ENCODE results near the gene DDX46.
"Not testable (repeated sequence)": the region's sequence is repeated elsewhere in the genome, so short reads cannot be mapped to it uniquely, and the experiment has no call there.

DDX46 gene

DNA sequence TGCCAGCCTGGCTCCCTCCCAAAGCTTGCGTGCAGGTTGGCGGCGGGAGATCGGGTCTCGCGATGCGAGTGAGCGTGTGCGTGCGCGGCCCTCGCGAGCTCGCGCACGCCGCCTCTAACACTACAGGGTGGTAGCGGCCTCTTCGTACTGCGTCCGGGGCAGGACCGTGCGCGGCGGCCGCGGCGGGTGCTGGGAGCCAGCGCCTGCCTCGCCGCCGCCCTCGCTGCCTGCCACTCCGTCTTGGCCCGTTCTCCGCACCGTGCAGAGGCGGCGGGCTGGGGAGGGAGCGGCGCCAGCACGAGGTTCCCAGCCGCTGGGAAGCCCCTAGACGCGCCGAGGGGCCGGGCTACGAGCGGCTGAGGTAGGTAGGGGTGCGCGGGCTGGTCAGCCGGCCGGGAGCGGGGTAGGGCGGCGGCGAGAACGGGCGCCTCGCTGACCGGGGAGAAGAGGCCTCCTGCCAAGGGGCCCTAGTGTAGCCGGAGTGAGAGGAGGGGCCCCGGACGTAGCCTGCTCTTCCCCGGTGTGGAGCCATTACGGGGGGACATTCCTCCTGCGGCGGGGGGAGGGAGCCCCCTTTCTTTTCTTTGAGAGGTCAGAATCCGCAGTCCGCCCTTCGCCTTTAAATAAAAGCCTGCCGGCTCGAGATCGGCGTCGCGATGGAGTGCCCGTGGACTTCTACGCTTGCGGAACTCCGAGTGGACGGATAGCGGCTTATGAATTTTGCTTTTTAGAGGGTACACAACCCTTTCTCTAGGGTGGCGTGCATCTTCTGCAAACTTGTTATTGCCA is 87.5 kb downstream of the DDX46 start, which contains the start of gene C5orf24:
Gene C5orf24, plus strand, starts transcription at position 117 of the 789 bp plus-strand sequence. CDS start 8,933 bp downstream, outside the sequence.
- DNase-seq = peak; percentile 91

- DNase-seq = no peak
These were observed 88.0 kb downstream of the DDX46 start for GRCh38 chr5:134846641-134846960.

- DNase-seq = not testable (repeated sequence)
These were observed 90.9 kb downstream of the DDX46 start for GRCh38 chr5:134849434-134849933.

DNA sequence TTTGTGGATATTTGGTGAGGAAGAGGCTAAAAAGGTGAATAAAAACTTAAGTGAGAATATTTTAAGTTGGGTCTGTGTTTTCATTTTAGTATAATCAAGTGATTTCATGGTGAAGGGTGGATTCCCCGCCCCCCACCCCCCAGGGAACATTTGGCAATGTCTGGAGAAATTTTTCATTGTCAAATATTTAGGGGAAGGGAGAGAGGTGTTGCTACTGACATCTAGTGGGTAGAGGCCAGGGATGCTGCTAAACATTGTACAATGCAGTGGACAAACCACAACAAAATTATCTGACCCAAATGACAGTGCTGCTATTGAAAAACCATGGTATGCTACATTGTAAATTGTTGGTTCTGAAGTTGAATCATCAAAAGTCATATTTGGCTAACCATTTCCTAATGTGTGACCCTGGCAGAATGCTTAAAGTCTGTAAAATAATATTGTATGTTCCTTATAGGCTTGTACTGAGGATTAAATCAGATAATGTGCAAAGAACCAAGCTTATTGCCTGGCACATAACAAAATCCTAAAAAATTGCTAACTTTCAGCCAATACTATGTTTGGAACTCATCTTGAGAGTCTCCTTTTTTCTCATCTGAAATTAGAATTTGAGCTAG is 92.8 kb downstream of the DDX46 start:
- no peak for DNase-seq

DNA sequence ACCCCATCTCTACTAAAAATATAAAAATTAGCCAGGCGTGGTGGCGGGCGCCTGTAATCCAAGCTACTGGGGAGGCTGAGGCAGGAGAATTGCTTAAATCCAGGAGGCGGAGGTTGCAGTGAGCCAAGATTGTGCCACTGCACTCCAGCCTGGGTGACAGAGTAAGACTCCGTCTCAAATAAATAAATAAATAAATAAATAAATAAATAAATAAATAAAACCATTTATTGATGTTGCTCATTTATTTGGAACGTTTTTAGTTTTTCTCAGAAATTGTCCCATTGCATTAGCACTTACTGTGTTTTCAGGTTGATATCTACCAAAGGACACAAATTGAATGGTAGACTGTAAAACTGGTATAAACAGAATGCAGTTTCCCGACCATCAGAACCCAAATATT is 97.9 kb downstream of the DDX46 start:
- not testable (repeated sequence) for DNase-seq

- DNase-seq = no peak
These were observed 98.8 kb downstream of the DDX46 start for GRCh38 chr5:134857401-134857800.

GRCh38 chr5:134864707-134865106 is 106.1 kb downstream of the DDX46 start:
- DNase-seq = no peak

DNA sequence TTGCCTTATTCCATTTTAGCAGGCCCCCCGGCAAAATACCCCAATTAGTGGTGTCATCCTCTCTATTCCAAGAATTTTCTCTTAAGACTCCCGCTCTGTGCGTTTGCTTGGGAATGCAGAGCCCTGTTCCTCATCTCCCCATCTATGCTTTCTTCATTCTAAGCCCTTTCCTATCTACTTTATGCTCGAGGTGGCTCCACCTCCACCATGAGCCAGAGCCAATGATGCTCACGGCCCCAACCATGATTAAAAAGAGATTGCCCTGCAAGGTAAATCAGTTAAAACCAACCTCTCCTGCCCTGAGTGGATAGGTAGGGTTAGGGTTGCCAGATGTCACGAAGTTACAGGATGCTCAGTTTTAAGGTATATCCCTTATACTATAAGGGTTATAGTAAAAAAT is 114.9 kb downstream of the DDX46 start:
- DNase-seq = no peak

GRCh38 chr5:134873987-134874830 is 115.6 kb downstream of the DDX46 start, which contains the start of gene TXNDC15:
Gene TXNDC15, plus strand, starts transcription at chr5:134874371. Its CDS starts 57 bp downstream, at chr5:134874428.
- DNase-seq = peak; percentile 79

DNA sequence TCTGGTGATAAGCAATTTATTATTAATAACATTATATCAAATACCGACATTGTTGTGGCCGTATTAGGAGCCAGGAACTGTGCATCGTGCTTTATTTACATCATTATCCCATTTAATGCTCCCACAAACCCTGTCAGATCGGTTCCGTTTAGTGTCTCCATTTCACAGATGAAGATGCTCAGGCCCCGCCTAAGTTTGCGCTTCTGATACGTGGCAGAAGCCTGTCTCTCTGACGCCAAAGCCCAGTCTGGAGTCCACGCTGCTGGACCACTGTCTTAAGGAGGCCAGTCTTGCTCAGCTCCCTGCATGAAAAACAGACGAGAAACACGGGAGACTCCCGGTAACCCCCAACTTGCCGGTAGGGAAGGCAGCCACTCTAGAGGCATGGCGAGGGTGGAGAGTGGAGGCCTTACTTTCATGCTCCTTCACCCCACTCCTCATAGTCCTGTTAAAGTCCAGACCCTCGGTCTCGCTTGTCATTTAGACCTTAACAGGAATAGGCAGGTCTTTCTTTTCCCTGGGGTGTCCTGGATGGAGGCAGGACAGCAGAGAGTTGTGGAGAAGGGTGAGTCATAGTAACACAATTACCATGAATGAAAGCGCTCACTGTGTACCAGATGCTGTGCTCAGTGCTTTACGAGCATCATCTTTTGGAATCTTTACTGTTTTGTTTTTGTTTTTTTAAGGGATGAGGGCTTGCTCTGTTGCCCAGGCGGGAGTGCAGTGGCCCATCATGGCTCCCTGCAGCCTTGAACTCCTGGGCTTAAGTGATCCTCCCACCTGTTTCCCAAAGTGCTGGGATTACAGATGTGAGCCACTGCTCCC is 116.5 kb downstream of the DDX46 start:
- DNase-seq = peak; percentile 26

- DNase-seq = no peak
These were observed 118.6 kb downstream of the DDX46 start for GRCh38 chr5:134877159-134877558.

DNA sequence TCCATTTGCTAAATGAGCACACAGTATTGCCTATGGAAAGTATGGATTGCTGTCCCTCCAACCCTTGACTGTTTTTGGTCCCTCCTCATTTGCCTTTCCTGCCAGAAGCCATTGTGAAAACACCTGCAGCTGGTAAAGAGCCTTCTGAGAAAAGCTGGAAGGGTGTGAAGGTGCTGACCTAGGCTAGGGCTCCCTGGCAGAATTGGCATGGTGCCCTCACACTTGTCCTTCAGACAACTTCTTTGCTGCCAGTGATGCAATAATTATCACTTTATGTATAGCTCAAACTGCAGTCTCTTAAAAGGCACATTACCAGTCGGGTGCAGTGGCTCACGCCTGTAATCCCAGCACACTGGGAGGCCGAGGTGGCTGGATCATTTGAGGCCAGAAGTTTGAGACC is 119.8 kb downstream of the DDX46 start:
- no peak for DNase-seq

GRCh38 chr5:134879456-134879855 is 120.9 kb downstream of the DDX46 start:
- DNase-seq = no peak
